Choroid plexus epithelial cell (primary cell): Measurements from ENCODE around the gene CLRN3.
A peak's percentile ranks its signal among the peaks of the same experiment; 100 is the strongest.

Experiments used
- DNase-seq: peaks from one replicate; pipeline ENCODE4 v3.0.0-alpha.2; 2010; ENCODE audit warnings: low read depth
- H3K4me3 ChIP-seq: 2 replicates; pipeline ENCODE4 v1.5.1; 2011; ENCODE audit warnings: low read depth, mild to moderate bottlenecking, control low read depth, low read length, moderate library complexity
- TF ChIP-seq, protein P1 (sequence below): conservative IDR thresholded peaks from 2 replicates; pipeline ENCODE4 v1.5.1; 2011; ENCODE audit warnings: low read depth, mild to moderate bottlenecking, control low read depth, inconsistent platforms, low read length, moderate library complexity

CLRN3 gene

GRCh38 chr10:127854769-127855590 lies 37.8 kb downstream of the CLRN3 start:
- DNase-seq: no peak
- TF ChIP-seq, protein P1, sequence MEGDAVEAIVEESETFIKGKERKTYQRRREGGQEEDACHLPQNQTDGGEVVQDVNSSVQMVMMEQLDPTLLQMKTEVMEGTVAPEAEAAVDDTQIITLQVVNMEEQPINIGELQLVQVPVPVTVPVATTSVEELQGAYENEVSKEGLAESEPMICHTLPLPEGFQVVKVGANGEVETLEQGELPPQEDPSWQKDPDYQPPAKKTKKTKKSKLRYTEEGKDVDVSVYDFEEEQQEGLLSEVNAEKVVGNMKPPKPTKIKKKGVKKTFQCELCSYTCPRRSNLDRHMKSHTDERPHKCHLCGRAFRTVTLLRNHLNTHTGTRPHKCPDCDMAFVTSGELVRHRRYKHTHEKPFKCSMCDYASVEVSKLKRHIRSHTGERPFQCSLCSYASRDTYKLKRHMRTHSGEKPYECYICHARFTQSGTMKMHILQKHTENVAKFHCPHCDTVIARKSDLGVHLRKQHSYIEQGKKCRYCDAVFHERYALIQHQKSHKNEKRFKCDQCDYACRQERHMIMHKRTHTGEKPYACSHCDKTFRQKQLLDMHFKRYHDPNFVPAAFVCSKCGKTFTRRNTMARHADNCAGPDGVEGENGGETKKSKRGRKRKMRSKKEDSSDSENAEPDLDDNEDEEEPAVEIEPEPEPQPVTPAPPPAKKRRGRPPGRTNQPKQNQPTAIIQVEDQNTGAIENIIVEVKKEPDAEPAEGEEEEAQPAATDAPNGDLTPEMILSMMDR: no peak
- H3K4me3 ChIP-seq: no peak overlapping the region

DNA sequence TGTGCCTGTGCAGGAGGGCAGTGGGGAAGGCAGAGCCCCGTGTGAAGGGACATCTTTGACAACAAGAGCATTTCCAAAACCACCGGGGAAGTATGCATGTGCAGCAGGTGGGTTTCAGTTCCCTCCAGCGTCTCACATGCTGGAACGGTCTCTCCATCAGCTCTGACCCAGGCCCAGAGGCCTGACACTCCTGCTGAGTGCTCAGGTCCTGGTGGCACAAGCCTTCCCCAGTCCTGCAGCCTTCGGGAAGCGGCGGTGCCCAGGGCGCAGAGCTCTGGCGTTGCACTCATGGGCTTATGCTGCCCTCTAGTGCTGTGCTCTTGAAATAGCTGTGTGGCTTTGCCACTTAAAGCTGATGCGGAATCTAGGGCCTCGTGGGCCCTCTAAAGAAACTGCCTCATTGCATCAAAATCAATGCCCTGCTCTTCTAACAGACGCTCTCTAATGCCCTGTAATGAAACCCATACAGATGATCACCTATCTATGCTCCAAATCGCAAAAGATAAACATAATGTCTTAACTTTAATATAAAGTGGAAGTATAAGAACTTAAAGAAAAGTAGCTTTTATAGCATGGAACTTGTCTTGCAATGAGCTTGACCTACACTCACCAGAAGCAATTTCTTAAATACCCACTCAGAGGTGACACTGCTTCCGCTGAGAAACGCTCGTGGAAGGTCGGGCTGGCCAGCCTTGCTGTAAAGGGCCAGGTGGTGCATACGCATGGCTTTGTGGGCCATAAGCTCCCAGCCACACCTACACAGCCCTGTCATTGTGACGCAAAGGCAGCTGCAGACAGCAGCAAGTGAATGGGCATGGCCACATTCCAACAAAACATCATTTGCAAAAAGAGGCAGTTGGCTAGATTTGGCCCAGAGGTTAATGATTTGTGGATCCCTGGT lies 38.6 kb downstream of the CLRN3 start:
- H3K4me3 ChIP-seq: no peak overlapping the region
- TF ChIP-seq, protein P1: peak; percentile 87
- peak; percentile 83 for DNase-seq

DNA sequence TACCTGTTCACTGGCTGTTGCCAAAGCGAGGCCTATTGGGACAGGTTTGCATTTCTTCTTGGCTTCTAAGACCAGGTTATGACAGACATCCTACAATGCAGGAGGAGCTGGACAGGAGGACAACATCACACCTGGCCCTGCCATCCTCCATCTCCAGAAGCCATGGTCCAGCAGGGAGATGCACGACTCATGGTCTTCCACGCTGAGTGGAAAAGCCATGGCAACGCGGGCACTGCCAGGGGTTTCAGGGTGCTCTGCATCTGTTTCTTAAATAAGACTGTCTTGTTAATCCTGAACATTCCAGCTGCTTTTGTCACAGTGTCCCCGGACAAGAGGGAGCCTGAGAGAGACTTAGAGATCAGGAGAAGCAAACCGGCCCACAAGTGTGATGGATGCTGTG lies 40.3 kb downstream of the CLRN3 start:
- no peak overlapping the region for H3K4me3 ChIP-seq
- DNase-seq: no peak
- TF ChIP-seq, protein P1: no peak

DNA sequence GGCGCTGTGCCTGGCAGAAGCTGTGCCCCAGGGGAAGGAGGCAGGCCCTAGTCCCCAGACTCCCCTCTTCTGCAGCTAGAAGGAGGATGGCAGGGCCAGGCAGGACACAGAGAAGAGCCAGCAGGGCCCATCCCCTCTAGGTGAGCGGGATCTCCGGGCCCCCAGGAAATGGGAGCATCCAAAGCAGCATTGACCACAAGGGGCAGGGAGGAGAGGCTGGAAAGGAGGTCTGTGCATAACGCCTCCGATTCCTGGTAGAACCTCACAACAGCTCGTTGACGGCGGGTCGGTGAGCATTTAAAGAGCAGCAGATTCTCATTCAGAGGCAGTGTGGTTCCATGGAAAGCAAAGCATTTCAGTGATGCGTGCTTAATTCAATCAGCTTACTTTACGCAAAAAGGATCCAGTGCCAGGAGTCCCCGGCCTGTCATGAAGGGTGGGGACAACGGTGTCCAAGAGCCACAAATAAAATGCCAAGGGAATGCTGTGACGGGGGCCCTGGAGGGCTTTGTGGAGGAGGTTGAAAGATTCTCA lies 41.0 kb downstream of the CLRN3 start:
- no peak overlapping the region for H3K4me3 ChIP-seq
- DNase-seq: no peak
- TF ChIP-seq, protein P1: no peak

DNA sequence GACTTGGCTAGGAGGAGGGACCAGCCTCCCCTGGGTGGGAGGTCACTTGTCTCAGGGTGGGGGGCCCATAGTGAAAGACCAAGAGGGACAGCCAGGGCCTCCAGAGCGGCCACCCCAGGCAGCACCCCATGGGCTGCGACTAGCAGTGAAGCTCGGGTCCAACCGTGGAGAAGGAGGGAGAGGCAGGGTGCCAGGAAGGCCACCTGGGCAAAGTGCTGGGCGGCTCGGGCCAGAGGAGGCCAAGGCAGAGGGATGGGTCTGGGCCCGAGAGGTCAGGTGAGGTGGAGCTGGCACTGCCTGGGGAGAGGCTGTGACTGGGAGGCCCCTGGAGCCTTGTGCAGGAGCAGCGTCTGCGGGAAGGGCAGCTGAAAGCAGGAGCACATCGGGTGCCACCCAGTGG lies 41.8 kb downstream of the CLRN3 start:
- no peak overlapping the region for H3K4me3 ChIP-seq
- TF ChIP-seq, protein P1: no peak
- no peak for DNase-seq

- H3K4me3 ChIP-seq: no peak overlapping the region
- no peak for DNase-seq
- TF ChIP-seq, protein P1: no peak
Observed at GRCh38 chr10:127849921-127850320, 42.8 kb downstream of the CLRN3 start.
